GM12878 (cell line): ENCODE data around the gene MAL. TPM values are rescaled to one million over a fixed set of nuclear protein-coding genes. Genes with fewer than 3 reads are reported as not detected.

ENCODE experiments used
- KAT2A ChIP-seq: conservative IDR thresholded peaks from 2 replicates; pipeline ENCODE4 v1.6.1; 2011; ENCODE audit warnings: low read depth, low read length; ENCODE audit not compliant: control insufficient read depth
- MTA2 ChIP-seq: fragments of 450-650 bp; IDR thresholded peaks from 2 replicates; pipeline ENCODE4 v1.6.1; 2016; ENCODE audit warnings: low read depth, mild to moderate bottlenecking, moderate library complexity
- TAF1 ChIP-seq: IDR thresholded peaks from 2 replicates; pipeline ENCODE4 v1.6.1; 2011; ENCODE audit warnings: mild to moderate bottlenecking, low read depth, low read length, borderline replicate concordance
- TCF12 ChIP-seq: IDR thresholded peaks from 2 replicates; pipeline ENCODE4 v1.6.1; 2011; ENCODE audit warnings: low read depth, mild to moderate bottlenecking, low read length
- polyA plus RNA-seq, 11 experiments: library from polyadenylated mRNA; depleted of rRNA in 4 of 11; unstranded in 6 of 11; stranded (reverse) in 5 of 11; fragments of >200 nt; fragmentation: Nextera tagmentation in 4 of 11; fragmentation: Illumina TruSeq in 1 of 11; extraction: Ambion mirVana in 4 of 11; extraction: Trizol in 1 of 11; gene quantifications; 1 replicate in 1 of 11; 2 replicates in 10 of 11; pipeline versions ENCODE4 v1.2.1 to v1.2.3, GENCODE V29; 2011 to 2016; ENCODE audit warnings: inconsistent platforms in 2 of 11, missing spikeins in 2 of 11, low read depth in 1 of 11
- total RNA-seq, 4 experiments: library from RNA; depleted of rRNA in 3 of 4; stranded (reverse); fragments of >200 nt in 3 of 4; fragmentation: Illumina TruSeq in 1 of 4; extraction: Trizol in 1 of 4; gene quantifications; 2 replicates each; pipeline versions ENCODE4 v1.2.1 to v1.2.3, GENCODE V29; 2013 to 2021
- TF ChIP-seq, protein P1 (sequence below): fragments of 450-650 bp; IDR thresholded peaks from 2 replicates; pipeline ENCODE4 v1.6.1; 2017; ENCODE audit warnings: mild to moderate bottlenecking, moderate library complexity
- TF ChIP-seq, protein P2 (sequence below): fragments of 450-650 bp; IDR thresholded peaks from 2 replicates; pipeline ENCODE4 v1.6.1; 2017; ENCODE audit warnings: mild to moderate bottlenecking
- TF ChIP-seq, protein P3 (sequence below): fragments of 450-650 bp; IDR thresholded peaks from 2 replicates; pipeline ENCODE4 v1.6.1; 2017; ENCODE audit warnings: antibody characterized with exemption, mild to moderate bottlenecking, moderate library complexity

The MAL gene
- total and polyA plus RNA-seq, 10 of the 15 experiments (the other 5 are each of a cell fraction or from before 2014, with no cell fraction given), result 1.3 to 4.5 (median 1.7) TPM

DNA sequence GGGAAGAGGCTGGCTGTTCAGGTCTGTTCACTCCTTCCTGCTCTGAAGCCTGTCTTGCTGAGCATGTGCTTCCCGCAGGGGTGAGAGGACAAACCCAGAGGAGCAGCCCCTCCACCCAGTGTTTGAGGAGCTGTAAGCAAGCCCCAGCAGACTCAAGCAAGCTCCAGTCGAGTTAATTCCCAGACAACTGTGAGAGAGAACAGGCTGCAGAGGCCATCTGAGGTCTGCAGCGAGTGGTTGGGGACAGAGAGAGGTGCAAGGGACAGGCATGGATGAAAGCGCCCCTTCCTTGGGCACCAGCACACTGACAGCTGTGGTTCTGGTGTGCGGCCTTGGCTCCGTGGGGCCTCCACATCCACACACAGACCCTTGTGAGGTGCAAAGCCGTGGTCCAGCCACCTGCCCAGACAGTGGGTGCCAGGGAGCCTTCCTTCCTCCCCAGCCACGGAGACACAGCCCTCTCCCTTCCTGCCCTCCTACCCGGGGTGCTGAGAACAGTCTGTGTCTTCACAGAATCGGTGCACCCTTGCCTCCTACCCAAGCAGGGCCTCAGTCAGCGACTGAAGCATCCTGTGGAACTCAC lies 36.2 kb downstream of the MAL start (continued):
- TF ChIP-seq, protein P1, sequence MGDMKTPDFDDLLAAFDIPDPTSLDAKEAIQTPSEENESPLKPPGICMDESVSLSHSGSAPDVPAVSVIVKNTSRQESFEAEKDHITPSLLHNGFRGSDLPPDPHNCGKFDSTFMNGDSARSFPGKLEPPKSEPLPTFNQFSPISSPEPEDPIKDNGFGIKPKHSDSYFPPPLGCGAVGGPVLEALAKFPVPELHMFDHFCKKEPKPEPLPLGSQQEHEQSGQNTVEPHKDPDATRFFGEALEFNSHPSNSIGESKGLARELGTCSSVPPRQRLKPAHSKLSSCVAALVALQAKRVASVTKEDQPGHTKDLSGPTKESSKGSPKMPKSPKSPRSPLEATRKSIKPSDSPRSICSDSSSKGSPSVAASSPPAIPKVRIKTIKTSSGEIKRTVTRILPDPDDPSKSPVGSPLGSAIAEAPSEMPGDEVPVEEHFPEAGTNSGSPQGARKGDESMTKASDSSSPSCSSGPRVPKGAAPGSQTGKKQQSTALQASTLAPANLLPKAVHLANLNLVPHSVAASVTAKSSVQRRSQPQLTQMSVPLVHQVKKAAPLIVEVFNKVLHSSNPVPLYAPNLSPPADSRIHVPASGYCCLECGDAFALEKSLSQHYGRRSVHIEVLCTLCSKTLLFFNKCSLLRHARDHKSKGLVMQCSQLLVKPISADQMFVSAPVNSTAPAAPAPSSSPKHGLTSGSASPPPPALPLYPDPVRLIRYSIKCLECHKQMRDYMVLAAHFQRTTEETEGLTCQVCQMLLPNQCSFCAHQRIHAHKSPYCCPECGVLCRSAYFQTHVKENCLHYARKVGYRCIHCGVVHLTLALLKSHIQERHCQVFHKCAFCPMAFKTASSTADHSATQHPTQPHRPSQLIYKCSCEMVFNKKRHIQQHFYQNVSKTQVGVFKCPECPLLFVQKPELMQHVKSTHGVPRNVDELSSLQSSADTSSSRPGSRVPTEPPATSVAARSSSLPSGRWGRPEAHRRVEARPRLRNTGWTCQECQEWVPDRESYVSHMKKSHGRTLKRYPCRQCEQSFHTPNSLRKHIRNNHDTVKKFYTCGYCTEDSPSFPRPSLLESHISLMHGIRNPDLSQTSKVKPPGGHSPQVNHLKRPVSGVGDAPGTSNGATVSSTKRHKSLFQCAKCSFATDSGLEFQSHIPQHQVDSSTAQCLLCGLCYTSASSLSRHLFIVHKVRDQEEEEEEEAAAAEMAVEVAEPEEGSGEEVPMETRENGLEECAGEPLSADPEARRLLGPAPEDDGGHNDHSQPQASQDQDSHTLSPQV, result no peak
- TF ChIP-seq MTA2, result no peak
- no peak for TF ChIP-seq TAF1
- TF ChIP-seq, protein P2, sequence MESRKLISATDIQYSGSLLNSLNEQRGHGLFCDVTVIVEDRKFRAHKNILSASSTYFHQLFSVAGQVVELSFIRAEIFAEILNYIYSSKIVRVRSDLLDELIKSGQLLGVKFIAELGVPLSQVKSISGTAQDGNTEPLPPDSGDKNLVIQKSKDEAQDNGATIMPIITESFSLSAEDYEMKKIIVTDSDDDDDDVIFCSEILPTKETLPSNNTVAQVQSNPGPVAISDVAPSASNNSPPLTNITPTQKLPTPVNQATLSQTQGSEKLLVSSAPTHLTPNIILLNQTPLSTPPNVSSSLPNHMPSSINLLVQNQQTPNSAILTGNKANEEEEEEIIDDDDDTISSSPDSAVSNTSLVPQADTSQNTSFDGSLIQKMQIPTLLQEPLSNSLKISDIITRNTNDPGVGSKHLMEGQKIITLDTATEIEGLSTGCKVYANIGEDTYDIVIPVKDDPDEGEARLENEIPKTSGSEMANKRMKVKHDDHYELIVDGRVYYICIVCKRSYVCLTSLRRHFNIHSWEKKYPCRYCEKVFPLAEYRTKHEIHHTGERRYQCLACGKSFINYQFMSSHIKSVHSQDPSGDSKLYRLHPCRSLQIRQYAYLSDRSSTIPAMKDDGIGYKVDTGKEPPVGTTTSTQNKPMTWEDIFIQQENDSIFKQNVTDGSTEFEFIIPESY, result no peak
- no peak for TF ChIP-seq TCF12
- no peak for TF ChIP-seq KAT2A
- TF ChIP-seq, protein P3, sequence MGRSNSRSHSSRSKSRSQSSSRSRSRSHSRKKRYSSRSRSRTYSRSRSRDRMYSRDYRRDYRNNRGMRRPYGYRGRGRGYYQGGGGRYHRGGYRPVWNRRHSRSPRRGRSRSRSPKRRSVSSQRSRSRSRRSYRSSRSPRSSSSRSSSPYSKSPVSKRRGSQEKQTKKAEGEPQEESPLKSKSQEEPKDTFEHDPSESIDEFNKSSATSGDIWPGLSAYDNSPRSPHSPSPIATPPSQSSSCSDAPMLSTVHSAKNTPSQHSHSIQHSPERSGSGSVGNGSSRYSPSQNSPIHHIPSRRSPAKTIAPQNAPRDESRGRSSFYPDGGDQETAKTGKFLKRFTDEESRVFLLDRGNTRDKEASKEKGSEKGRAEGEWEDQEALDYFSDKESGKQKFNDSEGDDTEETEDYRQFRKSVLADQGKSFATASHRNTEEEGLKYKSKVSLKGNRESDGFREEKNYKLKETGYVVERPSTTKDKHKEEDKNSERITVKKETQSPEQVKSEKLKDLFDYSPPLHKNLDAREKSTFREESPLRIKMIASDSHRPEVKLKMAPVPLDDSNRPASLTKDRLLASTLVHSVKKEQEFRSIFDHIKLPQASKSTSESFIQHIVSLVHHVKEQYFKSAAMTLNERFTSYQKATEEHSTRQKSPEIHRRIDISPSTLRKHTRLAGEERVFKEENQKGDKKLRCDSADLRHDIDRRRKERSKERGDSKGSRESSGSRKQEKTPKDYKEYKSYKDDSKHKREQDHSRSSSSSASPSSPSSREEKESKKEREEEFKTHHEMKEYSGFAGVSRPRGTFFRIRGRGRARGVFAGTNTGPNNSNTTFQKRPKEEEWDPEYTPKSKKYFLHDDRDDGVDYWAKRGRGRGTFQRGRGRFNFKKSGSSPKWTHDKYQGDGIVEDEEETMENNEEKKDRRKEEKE, result no peak
